Measurements from ENCODE around the gene RALA.

The RALA gene

GRCh38 chr7:39709768-39710311 lies 86.5 kb downstream of the RALA start:
- no peak for TF ChIP-seq CTCF (IDR thresholded peaks at IDR 0.05)

GRCh38 chr7:39712751-39713150 lies 89.4 kb downstream of the RALA start:
- TF ChIP-seq CTCF (IDR thresholded peaks at IDR 0.05) = no peak

- TF ChIP-seq CTCF (IDR thresholded peaks at IDR 0.05) = no peak
Measured at GRCh38 chr7:39714447-39715091, 91.2 kb downstream of the RALA start.

- no peak for TF ChIP-seq CTCF (IDR thresholded peaks at IDR 0.05)
Measured at GRCh38 chr7:39720586-39720985, 97.2 kb downstream of the RALA start.

- TF ChIP-seq CTCF (IDR thresholded peaks at IDR 0.05) = no peak
Measured at GRCh38 chr7:39721345-39721744, 98.0 kb downstream of the RALA start.

- TF ChIP-seq CTCF (IDR thresholded peaks at IDR 0.05) = no peak
Measured at GRCh38 chr7:39721919-39722597, 98.7 kb downstream of the RALA start.

GRCh38 chr7:39727231-39728012 lies 104.0 kb downstream of the RALA start:
- TF ChIP-seq CTCF (IDR thresholded peaks at IDR 0.05) = no peak

Data from LNCAP (cell line).